H9 (cell line): ENCODE measurements around the gene MFSD2B. TPM values are rescaled to one million over a fixed set of nuclear protein-coding genes. Genes with fewer than 3 reads are reported as not detected.

Experiments used
- DNase-seq: peaks from one replicate; pipeline ENCODE4 v3.0.0-alpha.2; 2017
- H2AFZ ChIP-seq: one replicate; pipeline ENCODE4 v1.6.1; 2013; ENCODE audit warnings: mild to moderate bottlenecking, low read length, control low read depth, moderate library complexity
- H2AK5ac ChIP-seq: 2 replicates; pipeline ENCODE4 v1.6.1; 2013; ENCODE audit warnings: low read length, control low read depth, mixed read lengths; ENCODE audit not compliant: insufficient read length
- H2BK120ac ChIP-seq: one replicate; pipeline ENCODE4 v1.6.1; 2013; ENCODE audit warnings: low read depth, mild to moderate bottlenecking, low read length, control low read depth, inconsistent platforms; ENCODE audit not compliant: poor library complexity, severe bottlenecking
- H2BK12ac ChIP-seq: 2 replicates; pipeline ENCODE4 v1.6.1; 2013; ENCODE audit warnings: low read length, control low read depth, mixed read lengths, low read depth; ENCODE audit not compliant: insufficient read length
- H2BK15ac ChIP-seq: 2 replicates; pipeline ENCODE4 v1.6.1; 2013; ENCODE audit warnings: low read depth, low read length, control low read depth
- H2BK20ac ChIP-seq: one replicate; pipeline ENCODE4 v1.6.1; 2013; ENCODE audit warnings: low read depth, mild to moderate bottlenecking, low read length, control low read depth, inconsistent platforms; ENCODE audit not compliant: poor library complexity, severe bottlenecking
- H2BK5ac ChIP-seq: 2 replicates; pipeline ENCODE4 v1.6.1; 2013; ENCODE audit warnings: low read length, control low read depth, mixed read lengths; ENCODE audit not compliant: insufficient read length
- H3K14ac ChIP-seq: 2 replicates; pipeline ENCODE4 v1.6.1; 2013; ENCODE audit warnings: low read length, control low read depth; ENCODE audit not compliant: insufficient read depth
- H3K18ac ChIP-seq: 2 replicates; pipeline ENCODE4 v1.6.1; 2013; ENCODE audit warnings: low read depth, mild to moderate bottlenecking, mixed read lengths, low read length, control low read depth; ENCODE audit not compliant: insufficient read length
- H3K23ac ChIP-seq: 2 replicates; pipeline ENCODE4 v1.6.1; 2013; ENCODE audit warnings: low read length, control low read depth, mixed read lengths, low read depth; ENCODE audit not compliant: insufficient read length
- H3K23me2 ChIP-seq: 2 replicates; pipeline ENCODE4 v1.6.1; 2013; ENCODE audit warnings: low read depth, mild to moderate bottlenecking, mixed read lengths, low read length, control low read depth; ENCODE audit not compliant: insufficient read length, poor library complexity, severe bottlenecking
- H3K27ac ChIP-seq: 2 replicates; pipeline ENCODE4 v1.5.1; 2013; ENCODE audit warnings: low read length, control low read depth, mixed read lengths, low read depth; ENCODE audit not compliant: insufficient read length
- H3K27me3 ChIP-seq: 2 replicates; pipeline ENCODE4 v1.6.1; 2013; ENCODE audit warnings: low read length, control low read depth, inconsistent platforms; ENCODE audit not compliant: insufficient read depth
- H3K4ac ChIP-seq: 2 replicates; pipeline ENCODE4 v1.6.1; 2013; ENCODE audit warnings: low read depth, mild to moderate bottlenecking, control low read depth, inconsistent platforms, low read length, moderate library complexity
- H3K4me1 ChIP-seq: 2 replicates; pipeline ENCODE4 v1.6.1; 2013; ENCODE audit warnings: low read length, control low read depth, inconsistent platforms; ENCODE audit not compliant: insufficient read depth
- H3K4me2 ChIP-seq: 2 replicates; pipeline ENCODE4 v1.6.1; 2013; ENCODE audit warnings: low read length, control low read depth, mixed read lengths; ENCODE audit not compliant: insufficient read length, insufficient read depth
- H3K56ac ChIP-seq: 2 replicates; pipeline ENCODE4 v1.6.1; 2013; ENCODE audit warnings: low read depth, mild to moderate bottlenecking, mixed read lengths, low read length, control low read depth; ENCODE audit not compliant: insufficient read length
- H3K79me1 ChIP-seq: 2 replicates; pipeline ENCODE4 v1.6.1; 2013; ENCODE audit warnings: low read depth, mild to moderate bottlenecking, moderate library complexity, low read length, control low read depth, inconsistent platforms; ENCODE audit not compliant: insufficient read depth, poor library complexity, severe bottlenecking
- H3K79me2 ChIP-seq: 2 replicates; pipeline ENCODE4 v1.6.1; 2013; ENCODE audit warnings: low read length, control low read depth, inconsistent platforms; ENCODE audit not compliant: insufficient read depth
- H3K9ac ChIP-seq: 2 replicates; pipeline ENCODE4 v1.6.1; 2013; ENCODE audit warnings: low read length, control low read depth, mixed read lengths; ENCODE audit not compliant: insufficient read length; ENCODE audit errors: extremely low read depth
- H3K9me3 ChIP-seq: one replicate; pipeline ENCODE4 v1.6.1; 2013; ENCODE audit warnings: low read depth, low read length, inconsistent platforms; ENCODE audit not compliant: control insufficient read depth
- H3T11ph ChIP-seq: one replicate; pipeline ENCODE4 v1.6.1; 2013; ENCODE audit warnings: mild to moderate bottlenecking, low read length, control low read depth, inconsistent platforms
- H4K20me1 ChIP-seq: one replicate; pipeline ENCODE4 v1.6.1; 2013; ENCODE audit not compliant: control insufficient read depth, insufficient read length, insufficient read depth
- H4K5ac ChIP-seq: 2 replicates; pipeline ENCODE4 v1.6.1; 2013; ENCODE audit warnings: low read depth, mild to moderate bottlenecking, mixed read lengths, low read length, control low read depth; ENCODE audit not compliant: insufficient read length
- H4K8ac ChIP-seq: replicated peaks from 2 replicates; pipeline ENCODE4 v1.6.1; 2013; ENCODE audit warnings: low read length, control low read depth, mixed read lengths, low read depth; ENCODE audit not compliant: insufficient read length
- H4K91ac ChIP-seq: 2 replicates; pipeline ENCODE4 v1.6.1; 2013; ENCODE audit warnings: low read depth, mild to moderate bottlenecking, moderate library complexity, mixed read lengths, low read length, control low read depth; ENCODE audit not compliant: insufficient read length
- H3K27ac Mint-ChIP-seq, 3 experiments: 2 replicates in 2 of 3; 3 replicates in 1 of 3; pipeline ENCODE4 v1.8.0; 2020 to 2021; ENCODE audit warnings: mixed read lengths in 3 of 3, mild to moderate bottlenecking in 1 of 3, moderate library complexity in 1 of 3
- H3K27me3 Mint-ChIP-seq: 2 replicates; pipeline ENCODE4 v1.8.0; 2021; ENCODE audit warnings: low read depth, mild to moderate bottlenecking, moderate library complexity, mixed read lengths
- H3K36me3 Mint-ChIP-seq, 3 experiments: 2 replicates in 2 of 3; 3 replicates in 1 of 3; pipeline ENCODE4 v1.8.0; 2020 to 2021; ENCODE audit warnings: low read depth in 3 of 3, mixed read lengths in 3 of 3; ENCODE audit not compliant: insufficient read depth in 1 of 3
- H3K4me1 Mint-ChIP-seq, 2 experiments: 2 replicates each; pipeline ENCODE4 v1.8.0; 2020; ENCODE audit warnings: mixed read lengths in 2 of 2
- H3K4me3 Mint-ChIP-seq, 2 experiments: 2 replicates in 1 of 2; 3 replicates in 1 of 2; pipeline ENCODE4 v1.8.0; 2020 to 2021; ENCODE audit warnings: mild to moderate bottlenecking in 2 of 2, mixed read lengths in 2 of 2, moderate library complexity in 1 of 2
- H3K9me3 Mint-ChIP-seq, 2 experiments: 2 replicates in 1 of 2; 3 replicates in 1 of 2; pipeline ENCODE4 v1.8.0; 2020; ENCODE audit warnings: mild to moderate bottlenecking in 2 of 2, mixed read lengths in 2 of 2, moderate library complexity in 1 of 2
- CTCF ChIP-seq: fragments of 200-600 bp; sonication (generic); conservative IDR thresholded peaks from 3 replicates; pipeline ENCODE4 v1.8.0; 2021; ENCODE audit warnings: antibody characterized with exemption, mild to moderate bottlenecking
- WGBS: extraction: QIAGEN DNeasy Blood & Tissue Kit; methylation state at CpG from one replicate; pipeline ENCODE4 v1.1.7; 2013; ENCODE audit warnings: missing lambda C conversion rate, low lambda C conversion rate, mixed read lengths; ENCODE audit not compliant: insufficient read length; ENCODE audit errors: extremely low coverage; 5-methylcytosine and 5-hydroxymethylcytosine counted together
- total RNA-seq: library from RNA; stranded (reverse); gene quantifications from 2 replicates; pipeline ENCODE4 v1.2.1, GENCODE V29; 2021

Gene MFSD2B
- total RNA-seq, 1 experiment from 2014 or later, result 1.3 TPM

GRCh38 chr2:23994567-23994966 lies 15.3 kb upstream of the MFSD2B start:
- peak overlapping the region in 2 of 3 experiments; percentile 3 to 20; a peak in 1 of 7 replicates for H3K27ac Mint-ChIP-seq

More at GRCh38 chr2:23994567-23994966, 15.3 kb upstream of the MFSD2B start:
- Histone ChIP-seq H2AK5ac (no peak overlapping the region), H2BK120ac (no peak overlapping the region), H3K27me3 (no peaks in the 10 kb centered on the region), H4K20me1 (no peaks in the 10 kb centered on the region), H3T11ph (no peak overlapping the region), H2BK5ac (no peak overlapping the region), H3K18ac (no peak overlapping the region), H3K4me2 (no peak overlapping the region), H3K79me1 (no peaks in the 10 kb centered on the region), H3K9me3 (no peaks in the 10 kb centered on the region), H3K9ac (no peak overlapping the region), H3K56ac (no peak overlapping the region), H3K14ac (no peak overlapping the region), H4K8ac (no peak overlapping the region), H3K4me1 (no peaks in the 10 kb centered on the region), H2BK15ac (no peak overlapping the region), H4K5ac (no peak overlapping the region), H3K23me2 (no peaks in the 10 kb centered on the region), H2AFZ (no peak overlapping the region), H4K91ac (no peak overlapping the region), H2BK20ac (no peak overlapping the region), H2BK12ac (no peak overlapping the region), H3K4ac (no peak overlapping the region), H3K27ac (no peak overlapping the region), H3K79me2 (no peaks in the 10 kb centered on the region), H3K23ac (no peak overlapping the region)
- H3K27me3 Mint-ChIP-seq, result no peaks in the 10 kb centered on the region
- H3K36me3 Mint-ChIP-seq, result peaks cover 2 to 10% (median 8%) of the 10 kb centered on the region in 3 experiments; a peak in 6 of 7 replicates
- DNase-seq, result no peak
- TF ChIP-seq CTCF, result no peak
- H3K9me3 Mint-ChIP-seq, result no peaks in the 10 kb centered on the region
- no CpG with 5 or more reads among the region's 1 CpG for WGBS
- no peak overlapping the region for H3K4me3 Mint-ChIP-seq
- peaks cover 25 to 28% of the 10 kb centered on the region in 2 experiments for H3K4me1 Mint-ChIP-seq
